HL-60/S4 (cell line): Measurements from ENCODE around the gene ERCC4.

Experiments
- in situ Hi-C: fragments of 300-500 bp; cut with MboI; formaldehyde crosslinking; loops from 2 replicates; pipeline ENCODE4 v1.14.3; 2022; ENCODE audit warnings: low sequenced_read_pairs

ERCC4 gene

DNA sequence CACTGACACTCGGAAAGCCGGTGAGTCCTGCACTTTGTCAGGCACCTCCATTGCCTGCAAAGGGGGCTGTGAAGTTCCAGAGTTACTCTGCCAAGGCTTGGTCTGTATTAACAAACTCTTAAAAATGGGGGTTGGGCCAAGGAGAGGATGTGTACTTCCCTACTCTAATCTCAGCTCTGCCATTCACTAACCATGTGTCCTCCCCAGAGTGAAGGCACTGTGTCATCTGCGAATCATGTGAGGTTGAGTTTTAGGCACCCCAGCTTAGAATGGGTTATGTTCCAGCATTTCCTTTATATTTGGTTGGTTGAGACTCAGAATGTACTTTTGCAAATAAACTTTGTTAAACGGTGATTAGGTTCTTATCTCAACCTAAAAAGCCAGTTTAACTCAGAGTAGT, 24.9 kb downstream of the ERCC4 start:
- in situ Hi-C loops: no loop called here

DNA sequence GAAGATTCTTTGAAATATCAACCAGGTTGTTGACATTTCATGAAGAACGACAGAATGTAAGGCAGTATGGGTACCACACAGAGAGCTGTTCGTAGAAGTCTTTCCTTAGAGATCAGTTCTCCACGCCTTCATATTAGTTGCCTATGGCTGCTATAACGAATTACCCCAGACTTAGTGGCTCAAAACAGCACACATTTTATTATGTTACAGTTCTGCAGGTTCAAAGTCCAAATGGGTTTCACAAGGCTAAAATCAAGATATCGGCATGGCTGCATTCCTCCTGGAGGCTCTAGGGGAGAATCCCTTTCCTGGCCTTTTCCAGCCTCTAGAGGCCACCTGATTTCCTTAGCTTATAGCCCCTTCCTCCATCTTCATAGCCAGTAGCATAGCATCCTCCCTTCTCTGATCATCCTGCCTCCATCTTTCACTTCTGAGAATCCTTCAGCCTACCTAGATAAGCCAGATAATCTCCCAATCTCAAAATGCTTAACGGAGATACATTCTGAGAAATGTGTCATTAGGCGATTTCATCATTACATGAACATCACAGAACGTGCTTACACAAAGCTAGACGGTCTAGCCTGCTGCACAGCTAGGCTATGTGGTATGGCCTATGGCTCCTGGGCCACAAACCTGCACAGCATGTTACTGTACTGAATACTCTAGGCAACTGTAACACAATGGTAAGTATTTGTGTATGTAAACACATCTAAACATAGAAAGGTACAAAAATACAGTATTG, 26.0 kb downstream of the ERCC4 start:
- in situ Hi-C loops: no loop called here

DNA sequence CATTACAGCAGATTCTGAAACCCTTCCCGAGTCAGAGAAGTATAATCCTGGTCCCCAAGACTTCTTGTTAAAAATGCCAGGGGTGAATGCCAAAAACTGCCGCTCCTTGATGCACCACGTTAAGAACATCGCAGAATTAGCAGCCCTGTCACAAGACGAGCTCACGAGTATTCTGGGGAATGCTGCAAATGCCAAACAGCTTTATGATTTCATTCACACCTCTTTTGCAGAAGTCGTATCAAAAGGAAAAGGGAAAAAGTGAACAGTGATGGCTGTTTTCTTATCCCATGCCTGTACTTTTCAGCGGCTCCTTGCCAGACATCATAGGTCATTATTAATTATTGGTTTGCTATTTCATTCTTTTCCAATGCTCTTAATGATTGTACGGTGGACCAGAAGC, 28.1 kb downstream of the ERCC4 start:
- in situ Hi-C loops: no loop called here

DNA sequence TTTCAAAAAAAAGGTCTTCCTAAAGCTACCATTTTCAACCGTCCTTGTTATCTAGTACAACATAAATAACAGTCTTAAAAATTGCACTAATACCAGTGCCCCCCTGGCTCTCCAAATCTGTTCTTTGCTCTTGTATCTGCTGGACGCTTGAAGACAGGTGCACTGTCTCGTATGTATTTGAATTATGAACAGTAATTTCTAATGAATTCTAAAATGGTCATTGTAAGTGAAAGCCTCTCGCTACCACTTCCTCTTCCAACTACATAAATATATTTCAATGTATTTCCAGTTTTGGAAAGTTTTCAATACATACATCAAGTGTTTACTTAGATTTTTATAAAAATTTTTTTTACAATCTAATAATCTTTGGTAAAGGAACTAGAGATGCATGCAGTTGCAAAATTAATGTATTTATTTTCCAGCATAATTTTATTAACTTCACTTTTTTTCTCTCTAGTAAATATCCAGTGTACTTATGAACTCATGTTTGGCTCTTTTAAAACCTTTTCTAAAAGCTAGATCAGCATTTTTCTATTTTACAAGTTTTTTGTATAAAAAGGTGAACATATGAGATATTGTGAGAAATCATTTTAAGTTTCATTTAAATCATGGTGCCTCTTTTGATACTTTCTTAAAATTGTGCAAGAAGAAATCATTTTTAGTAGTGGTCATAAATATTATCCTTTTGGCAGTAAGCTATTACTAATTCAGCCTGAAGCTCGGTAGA, 31.0 kb downstream of the ERCC4 start:
- in situ Hi-C loops: no loop called here

DNA sequence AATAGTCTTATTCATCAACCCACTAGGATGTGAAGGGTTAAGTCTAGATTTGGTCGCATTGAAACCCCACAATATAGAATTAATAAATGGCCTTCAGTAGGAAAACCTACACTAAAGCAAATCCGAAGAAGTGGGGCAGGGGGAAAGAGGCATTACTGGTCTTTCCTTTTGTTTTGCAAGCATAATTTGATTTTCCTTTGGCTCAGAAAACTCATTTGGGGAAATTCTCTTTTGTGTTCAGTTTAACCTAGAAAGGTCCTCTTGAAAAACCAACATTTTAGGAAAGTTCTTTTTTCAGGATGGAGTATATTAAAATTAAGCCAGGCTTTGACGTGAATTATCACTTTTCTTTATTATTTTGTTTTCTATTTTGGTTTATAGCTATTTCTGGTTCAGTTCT, 31.7 kb downstream of the ERCC4 start:
- in situ Hi-C loops: no loop called here

DNA sequence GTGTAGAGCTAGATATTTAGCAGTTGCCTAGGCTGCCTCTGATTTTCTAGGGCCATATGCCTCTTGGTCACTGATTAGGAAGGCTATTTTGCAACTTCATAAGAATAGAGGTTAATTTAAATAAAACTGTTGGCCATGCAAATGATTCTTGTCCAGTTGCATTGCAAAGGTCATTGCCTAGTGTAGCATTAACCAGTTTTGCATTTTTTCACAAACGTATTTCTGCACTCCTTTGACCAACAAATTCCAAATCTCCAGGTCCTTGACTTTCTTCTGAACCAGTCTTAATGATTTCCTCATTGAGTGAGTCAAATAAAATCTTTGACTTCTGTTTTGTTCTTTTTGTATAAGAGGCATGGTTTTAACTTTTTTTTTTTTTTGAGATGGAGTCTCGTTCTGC, 33.5 kb downstream of the ERCC4 start:
- in situ Hi-C loops: no loop called here

DNA sequence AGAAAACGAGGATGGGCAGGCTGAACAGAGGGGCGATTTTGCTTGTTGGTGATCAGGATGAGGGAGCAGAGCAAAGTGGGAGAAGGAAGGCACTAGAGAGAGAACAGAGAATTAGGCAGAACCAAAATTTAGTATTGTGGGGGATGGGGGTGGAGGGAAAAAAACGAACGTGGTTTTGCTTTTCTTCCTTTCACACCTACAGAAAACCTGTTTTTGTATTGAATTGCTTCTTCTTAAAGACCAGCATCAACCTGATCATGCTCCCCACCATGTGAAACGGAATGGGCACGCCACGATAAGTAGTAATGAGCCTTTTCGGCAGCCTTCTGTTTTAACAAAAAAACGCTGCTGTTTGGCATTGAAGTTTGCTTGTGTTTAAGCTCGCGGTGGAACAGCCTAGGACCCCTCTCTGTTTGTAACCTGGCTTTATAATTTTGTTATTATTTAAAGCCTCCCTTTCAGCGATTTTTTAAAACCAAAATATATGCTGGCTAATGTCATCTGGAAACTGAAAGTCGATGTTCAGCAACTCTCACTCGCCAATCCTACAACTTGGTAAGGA, 36.8 kb downstream of the ERCC4 start:
- in situ Hi-C loops: no loop called here

DNA sequence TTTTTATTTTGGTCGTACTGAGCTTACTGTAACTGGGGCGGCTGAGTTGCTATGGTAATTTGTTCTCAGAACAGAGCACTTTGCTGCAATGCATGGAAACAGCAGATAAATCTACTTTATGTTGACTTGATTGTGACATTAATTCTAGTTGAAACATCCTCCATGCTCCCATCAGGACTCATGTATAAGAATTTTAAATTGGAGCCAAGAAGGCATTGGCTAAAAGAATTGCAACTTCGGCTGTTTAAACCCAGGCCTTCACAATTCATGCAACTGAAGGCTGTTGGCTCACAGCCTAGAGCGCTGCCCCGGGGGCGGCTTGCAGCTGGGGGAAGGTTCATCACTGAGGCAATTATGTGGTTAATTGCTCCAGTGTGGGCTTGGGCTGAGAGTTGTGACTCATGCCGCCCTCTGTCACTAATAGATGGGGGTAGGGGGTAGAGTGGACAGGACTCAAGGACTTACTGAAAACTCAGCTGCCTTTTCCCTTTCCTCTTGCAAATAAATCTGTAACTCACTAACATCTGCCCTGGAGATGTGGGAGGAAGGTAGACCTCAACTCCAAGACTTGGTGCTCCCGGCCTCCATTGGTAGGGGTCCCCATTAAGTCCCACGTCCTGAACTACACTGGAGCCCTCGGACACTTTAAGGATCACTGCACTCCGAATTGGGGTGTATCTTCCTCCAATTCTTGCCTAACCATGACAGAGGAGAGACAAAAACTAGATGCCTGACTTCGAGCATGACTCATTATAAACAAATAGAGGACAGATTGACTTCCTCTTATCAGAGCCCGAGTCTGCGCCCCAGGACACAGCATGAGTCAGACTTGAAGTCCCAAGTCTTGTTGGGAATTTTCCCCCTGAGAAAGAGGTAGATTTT, 37.5 kb downstream of the ERCC4 start:
- in situ Hi-C loops: no loop called here

DNA sequence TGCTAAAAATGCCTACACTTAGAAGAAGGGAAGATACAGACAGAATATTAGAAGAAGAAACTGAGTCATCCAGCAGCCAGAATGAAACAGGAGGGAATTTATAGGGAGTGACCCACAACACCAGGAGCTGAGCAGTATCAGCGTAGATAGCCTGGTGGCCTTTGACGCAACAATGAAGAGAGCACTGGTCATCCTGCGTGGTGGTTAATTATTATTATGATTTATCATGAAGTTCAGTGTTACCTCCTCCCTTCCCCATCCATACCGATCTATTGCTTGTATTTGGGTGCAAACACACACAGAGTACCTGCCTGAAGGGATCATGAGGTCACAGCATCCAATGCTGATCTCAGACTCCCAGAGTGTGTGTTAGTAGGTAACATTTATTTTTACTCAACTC, 38.5 kb downstream of the ERCC4 start:
- in situ Hi-C loops: no loop called here

DNA sequence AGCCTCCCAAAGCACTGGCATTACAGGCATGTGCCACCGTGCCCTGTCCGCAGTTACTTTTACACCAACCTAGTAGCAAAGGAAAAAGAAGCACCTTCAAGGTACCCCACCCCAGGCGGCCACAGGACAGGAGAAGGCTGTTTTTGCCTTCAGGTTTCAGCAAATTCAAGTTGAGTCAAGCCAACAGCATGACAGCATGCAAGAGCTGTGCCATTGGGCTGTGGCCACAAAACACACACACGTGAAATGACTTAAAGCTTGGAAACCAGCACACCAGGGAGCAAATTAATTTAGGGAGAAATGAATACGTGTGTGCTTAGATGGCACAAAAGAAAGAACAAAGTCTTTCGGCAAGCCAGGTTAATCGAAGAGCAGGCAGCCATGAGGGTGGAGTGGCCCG, 39.7 kb downstream of the ERCC4 start:
- in situ Hi-C loops: no loop called here

DNA sequence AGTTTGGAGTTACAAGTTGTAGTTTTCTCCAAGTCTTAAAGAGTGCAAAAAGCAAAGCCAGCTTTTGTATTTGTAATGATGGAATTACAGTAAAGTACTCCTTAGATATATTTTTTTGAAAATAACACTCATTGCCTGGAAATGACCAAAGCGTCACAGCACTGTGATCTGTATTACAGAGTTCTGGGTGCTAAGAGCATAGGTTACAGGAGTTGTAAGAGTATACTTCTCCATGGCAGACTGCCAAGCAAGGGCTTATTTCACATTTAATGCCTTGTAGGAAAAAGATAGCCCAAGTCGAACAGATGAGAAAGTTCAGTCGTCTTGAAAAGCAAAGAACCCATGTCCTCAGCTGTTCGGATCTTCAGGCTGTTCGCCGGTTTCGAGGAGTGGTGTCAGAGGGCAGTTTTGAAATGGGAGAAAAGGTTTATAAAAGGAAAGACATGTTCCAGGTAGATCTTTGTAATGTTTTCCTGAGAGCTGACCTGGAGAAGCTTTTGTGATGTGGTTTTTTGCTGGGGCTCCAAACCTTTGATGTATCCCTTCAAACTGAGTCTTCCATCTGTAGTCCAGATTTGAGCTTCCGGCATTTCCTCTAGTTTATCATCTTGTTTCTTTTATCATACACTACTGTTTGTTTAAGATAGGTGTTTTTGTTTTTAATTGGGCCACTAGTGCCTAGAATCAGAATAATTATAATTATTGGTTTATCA, 41.3 kb downstream of the ERCC4 start:
- in situ Hi-C loops: no loop called here

DNA sequence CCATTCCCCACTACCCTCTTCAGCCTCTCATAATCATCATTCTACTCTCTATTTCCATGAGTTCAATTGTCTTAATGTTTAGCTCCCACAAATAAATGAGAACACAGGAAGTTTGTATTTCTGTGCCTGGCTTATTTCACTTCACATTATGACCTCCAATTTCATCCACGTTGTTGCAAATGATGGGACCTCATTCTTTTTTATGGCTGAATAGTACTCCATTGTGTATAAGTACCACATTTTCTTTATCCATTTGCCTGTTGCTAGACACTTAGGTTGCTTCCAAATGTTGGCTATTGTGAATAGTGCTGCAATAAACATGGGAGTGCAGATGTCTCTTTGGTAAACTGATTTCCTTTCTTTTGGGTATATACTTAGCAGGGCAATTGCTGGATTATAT, 42.3 kb downstream of the ERCC4 start:
- in situ Hi-C loops: no loop called here

DNA sequence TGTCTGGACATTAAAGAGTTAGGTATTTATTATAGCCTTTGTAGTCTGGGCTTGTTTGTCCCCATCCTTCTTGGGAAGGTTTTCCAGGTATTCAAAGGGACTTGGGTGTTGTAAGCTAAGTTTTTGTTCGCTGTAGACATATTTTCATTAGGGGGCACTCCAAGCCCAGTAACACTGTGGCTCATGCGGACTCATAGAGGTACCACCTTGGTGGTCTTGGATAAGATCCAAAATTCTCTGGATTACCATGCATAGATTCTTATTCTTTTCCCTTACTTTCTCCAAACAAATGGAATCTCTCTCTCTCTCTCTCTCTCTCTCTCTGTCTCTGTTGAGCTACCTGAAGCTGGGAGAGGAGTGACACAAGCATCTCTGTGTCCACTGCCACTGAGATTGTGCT, 48.9 kb downstream of the ERCC4 start:
- in situ Hi-C loops: no loop called here

DNA sequence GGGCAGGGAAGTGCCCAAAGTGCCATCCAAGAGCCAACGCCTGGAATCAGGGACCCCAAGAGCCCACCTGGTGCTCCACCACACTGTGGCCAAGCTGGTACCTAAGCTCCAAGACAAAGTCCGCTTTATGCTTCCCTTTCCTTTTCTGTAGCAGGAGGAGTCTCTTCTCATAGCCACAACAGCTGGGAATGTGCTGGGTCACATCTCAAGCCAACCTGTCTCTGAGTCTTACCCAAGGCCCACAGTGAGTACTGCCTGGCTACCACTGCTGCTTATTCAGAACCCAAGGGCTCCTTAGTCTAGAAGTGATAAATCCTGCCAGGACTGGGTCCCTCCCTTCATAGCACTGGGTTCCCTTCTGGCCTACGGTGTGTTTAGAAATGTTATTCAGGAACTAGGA, 49.8 kb downstream of the ERCC4 start:
- in situ Hi-C loops: no loop called here

DNA sequence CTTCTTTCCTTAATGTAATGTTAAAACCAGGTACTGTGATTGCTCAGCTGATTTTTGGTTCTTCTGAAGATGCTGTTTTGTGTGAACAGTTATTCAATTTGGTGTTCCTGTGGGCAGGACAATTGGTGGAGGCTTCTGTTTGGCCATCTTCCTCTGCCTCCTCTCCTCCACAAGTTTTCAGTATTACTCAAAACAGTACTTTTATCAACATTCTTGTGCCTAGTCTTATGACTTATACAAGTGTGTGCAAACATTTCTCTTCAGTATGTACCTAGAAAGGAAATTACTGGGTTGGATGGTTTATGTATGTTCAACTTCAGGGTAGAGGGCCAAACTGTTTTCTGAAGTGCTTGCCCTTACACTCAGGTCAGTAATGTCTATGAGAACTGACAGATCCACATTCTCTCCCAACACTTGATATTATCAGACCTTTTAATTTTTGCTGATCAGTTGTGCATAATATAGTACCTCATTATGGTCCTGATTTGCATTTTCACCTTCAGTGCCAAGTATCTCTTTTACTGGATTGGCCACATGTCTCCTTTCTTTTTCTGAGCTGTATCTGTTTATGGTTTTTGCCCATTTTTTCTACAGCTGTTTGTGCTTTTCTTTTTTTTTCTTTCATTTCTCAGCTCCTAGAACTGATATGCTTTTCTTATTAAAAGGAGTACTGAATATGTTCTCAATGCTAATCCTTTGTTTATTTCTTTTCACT, 50.9 kb downstream of the ERCC4 start:
- in situ Hi-C loops: no loop called here

DNA sequence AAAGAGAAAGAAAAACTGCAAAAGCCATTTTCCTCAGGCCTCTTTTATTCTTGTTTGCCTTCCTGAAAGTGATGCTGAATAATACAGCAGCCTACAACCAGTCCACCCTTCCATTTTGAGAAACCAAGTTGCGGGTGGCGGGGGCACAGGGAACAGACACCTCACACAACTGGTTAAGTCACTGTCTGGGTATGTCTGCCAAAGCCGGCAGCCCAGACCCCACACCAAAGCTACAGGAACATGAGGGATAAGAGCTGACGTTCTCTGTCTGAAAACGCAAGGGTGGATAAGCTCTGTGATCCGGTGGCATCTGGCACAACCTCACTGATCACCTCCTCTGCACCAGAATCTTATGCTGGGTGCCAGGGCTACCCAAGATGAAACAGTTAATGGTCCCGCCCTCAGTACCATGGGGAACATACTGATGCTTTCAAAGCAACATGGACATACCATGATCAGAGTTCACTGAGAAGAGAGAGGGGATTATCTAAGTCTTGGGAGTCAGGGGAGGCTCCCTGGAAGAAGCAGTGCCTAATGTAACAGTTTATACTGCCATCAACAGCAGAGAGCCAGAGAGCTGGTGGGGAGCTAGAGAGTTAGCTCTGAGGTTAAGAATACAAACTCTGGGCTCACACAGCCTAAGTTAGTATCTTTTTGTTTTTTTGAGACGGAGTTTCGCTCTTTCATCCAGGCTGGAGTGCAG, 53.5 kb downstream of the ERCC4 start:
- in situ Hi-C loops: no loop called here

DNA sequence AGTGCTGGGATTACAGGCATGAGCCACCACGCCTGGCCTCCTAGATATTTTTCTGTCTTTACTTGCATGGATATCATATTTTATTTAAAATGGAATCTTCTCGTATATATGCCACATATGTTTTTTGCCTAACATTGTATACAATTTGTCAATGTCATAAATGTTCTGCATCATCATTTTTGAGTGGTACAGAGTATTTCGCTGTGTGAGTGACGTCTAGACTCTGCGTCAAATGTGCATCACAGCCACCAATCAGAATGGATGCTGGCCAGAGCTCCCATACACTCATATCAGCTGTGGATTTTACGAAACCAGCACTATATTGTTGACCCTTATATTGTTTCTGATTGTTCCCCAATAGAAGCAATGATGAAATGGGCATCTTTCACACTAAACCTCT, 57.2 kb downstream of the ERCC4 start:
- in situ Hi-C loops: no loop called here

DNA sequence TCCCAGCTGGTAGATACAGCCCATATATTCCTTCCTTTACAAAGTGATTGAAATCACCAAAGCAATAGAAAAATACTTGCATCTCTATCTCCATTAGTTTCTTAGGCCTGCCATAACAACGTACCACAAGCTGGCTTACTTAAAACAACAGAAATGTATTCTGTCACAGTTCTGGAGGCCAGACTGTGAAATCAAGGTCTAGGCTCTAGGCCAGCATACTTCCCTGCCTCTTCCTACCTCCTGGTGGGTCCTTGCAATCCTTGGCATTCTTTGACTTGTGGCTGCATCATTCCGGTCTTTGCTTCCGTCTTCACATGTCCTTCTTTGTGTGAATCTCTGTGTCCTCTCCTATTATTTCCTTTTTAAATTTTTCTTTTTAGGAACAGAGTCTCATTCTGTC, 62.5 kb downstream of the ERCC4 start:
- in situ Hi-C loops: no loop called here

DNA sequence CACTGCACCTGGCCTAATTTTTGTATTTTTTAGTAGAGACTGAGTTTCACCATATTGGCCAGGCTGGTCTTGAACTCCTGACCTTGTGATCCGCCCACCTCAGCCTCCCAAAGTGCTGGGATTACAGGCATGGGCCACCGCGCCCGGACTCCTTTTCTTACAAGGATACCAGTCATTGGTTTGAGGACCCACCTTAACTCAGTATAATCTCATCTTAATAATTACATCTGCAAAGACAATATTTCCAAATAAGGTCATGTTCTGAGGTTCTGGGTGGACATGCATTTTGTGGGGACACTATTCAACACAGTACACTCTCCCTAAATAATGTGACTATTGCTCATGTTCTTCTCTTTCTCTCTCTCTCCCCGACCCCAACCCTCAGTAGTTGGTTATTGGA, 63.7 kb downstream of the ERCC4 start:
- in situ Hi-C loops: no loop called here

DNA sequence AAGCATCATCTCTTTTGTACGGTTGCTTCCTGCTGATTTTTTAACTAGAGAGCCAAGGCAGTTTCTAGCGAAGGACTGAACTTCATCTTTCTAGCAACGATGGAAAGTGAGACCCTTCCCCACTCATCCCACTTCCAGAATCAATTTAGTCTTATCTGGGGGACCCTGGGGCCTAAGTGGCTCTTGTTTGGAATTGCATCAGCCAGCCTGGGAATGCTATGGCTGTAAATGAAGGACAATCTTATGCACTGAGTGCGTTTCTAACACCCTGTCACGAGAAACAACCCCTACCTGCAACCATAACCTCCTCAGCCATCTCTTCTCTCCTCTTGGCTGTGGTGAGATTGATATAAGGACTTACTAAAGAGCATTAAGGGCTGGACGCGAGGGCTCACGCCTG, 64.8 kb downstream of the ERCC4 start:
- in situ Hi-C loops: no loop called here
